ENCODE results near the gene EN1.

EN1 gene

DNA sequence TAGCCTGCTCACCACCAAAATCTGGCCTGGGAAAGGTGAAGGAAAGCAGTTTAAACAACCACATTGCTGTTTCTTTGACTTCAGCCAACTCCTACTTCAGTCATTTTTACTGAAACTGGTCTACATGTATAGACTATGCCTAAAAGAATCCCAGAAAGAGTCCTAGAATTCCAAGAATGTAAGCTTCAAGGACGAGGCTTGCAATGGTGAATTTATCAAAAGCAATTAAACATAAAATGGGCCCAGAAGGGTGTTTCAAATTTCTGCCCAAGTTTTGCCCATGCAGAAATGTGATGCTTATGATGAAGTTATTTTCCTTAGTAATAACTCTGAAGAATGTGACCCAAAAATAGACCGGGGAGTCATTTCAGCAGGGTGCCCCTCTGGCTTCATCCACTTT is 16.6 kb downstream of the EN1 start:
- DNase-seq (ENCODE audit: low read depth) = no peak
- no peak for TF ChIP-seq CTCF (conservative IDR thresholded peaks at IDR 0.05; ENCODE audit: low read depth, low read length)
- no peak overlapping the region for H3K4me3 ChIP-seq (ENCODE audit: low read length)

DNA sequence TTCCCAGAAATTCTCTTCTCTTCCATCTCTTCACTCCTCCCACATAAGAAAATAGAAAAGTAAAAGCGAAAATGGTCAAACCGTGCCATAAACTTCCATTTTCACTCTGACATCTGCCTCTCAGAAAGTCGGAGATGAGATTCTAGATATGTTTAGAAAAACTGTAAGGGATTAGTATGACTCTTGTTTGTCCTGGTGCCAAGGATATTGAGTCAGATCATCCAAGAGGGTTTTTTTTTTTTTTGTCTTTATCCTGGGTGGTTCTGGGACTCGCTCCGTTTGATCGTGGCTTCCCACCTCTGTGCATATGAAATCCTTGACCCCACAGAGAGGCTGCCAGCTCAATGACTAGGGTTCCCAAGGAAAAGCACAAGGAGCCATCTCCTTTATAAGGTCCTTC is 17.3 kb downstream of the EN1 start:
- no peak overlapping the region for H3K4me3 ChIP-seq (ENCODE audit: low read length)
- DNase-seq (ENCODE audit: low read depth) = no peak
- no peak for TF ChIP-seq CTCF (conservative IDR thresholded peaks at IDR 0.05; ENCODE audit: low read depth, low read length)

DNA sequence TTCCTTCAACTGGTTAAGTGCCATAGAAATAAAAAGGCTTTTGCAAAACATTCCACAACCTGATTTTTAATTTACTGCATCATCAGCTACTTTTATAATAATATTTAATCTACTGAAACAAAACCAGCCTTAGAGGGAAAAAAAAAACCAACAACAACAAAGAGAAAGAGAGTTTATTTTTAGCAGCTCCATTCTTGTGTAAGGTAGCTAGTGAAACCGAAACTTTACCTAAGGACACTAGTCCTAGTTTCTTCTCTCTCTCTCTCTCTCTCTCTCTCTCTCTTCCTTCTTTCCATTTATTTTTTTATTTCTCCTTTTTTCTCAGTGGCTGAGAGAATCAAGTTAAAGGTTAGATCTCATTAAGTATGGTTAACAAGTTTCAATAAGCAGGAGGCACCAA is 21.4 kb downstream of the EN1 start:
- no peak overlapping the region for H3K4me3 ChIP-seq (ENCODE audit: low read length)
- TF ChIP-seq CTCF (conservative IDR thresholded peaks at IDR 0.05; ENCODE audit: low read depth, low read length) = no peak
- DNase-seq (ENCODE audit: low read depth) = no peak

DNA sequence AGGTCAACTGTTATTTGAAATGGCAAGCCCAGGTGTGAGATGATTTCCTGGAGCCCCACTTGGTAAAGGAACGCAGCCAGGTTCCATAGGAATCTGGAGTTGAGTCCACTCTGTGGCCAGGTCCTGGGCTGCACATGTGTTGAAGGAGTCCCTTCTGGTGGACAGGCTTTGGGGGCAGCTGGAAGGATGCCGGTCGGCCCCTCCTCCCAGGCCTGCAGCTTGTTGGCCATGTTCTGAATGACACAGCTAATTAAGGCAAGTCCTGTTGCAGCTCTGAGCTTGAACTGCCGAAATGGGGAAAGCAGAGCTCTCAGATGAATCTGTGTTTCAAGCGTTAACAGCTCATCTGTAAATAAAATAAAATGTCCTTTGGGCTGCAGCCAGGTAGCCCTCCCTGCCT is 23.8 kb downstream of the EN1 start:
- no peak for TF ChIP-seq CTCF (conservative IDR thresholded peaks at IDR 0.05; ENCODE audit: low read depth, low read length)
- H3K4me3 ChIP-seq (ENCODE audit: low read length) = no peak overlapping the region
- no peak for DNase-seq (ENCODE audit: low read depth)

- DNase-seq (ENCODE audit: low read depth) = no peak
- no peak overlapping the region for H3K4me3 ChIP-seq (ENCODE audit: low read length)
- TF ChIP-seq CTCF (conservative IDR thresholded peaks at IDR 0.05; ENCODE audit: low read depth, low read length) = no peak
These were observed 24.9 kb downstream of the EN1 start for GRCh38 chr2:118822572-118822971.

- TF ChIP-seq CTCF (conservative IDR thresholded peaks at IDR 0.05; ENCODE audit: low read depth, low read length) = no peak
- no peak for DNase-seq (ENCODE audit: low read depth)
- H3K4me3 ChIP-seq (ENCODE audit: low read length) = no peak overlapping the region
These were observed 25.4 kb downstream of the EN1 start for GRCh38 chr2:118822015-118822414.

- no peak for DNase-seq (ENCODE audit: low read depth)
- TF ChIP-seq CTCF (conservative IDR thresholded peaks at IDR 0.05; ENCODE audit: low read depth, low read length) = no peak
- no peak overlapping the region for H3K4me3 ChIP-seq (ENCODE audit: low read length)
These were observed 30.0 kb downstream of the EN1 start for GRCh38 chr2:118817469-118817868.
